ENCODE data around the gene STAG1. TPM values are rescaled to one million over a fixed set of nuclear protein-coding genes. Genes with fewer than 3 reads are reported as not detected.
A peak's percentile ranks its signal among the peaks of the same experiment; 100 is the strongest.
"Not testable (repeated sequence)": the region's sequence is repeated elsewhere in the genome, so short reads cannot be mapped to it uniquely, and the experiment has no call there.

Gene STAG1
- total RNA-seq, 5 donors from 2014 or later (not counting 1 experiment from before 2014, with no cell fraction given), result 38.9 to 52.5 (median 42.7) TPM

DNA sequence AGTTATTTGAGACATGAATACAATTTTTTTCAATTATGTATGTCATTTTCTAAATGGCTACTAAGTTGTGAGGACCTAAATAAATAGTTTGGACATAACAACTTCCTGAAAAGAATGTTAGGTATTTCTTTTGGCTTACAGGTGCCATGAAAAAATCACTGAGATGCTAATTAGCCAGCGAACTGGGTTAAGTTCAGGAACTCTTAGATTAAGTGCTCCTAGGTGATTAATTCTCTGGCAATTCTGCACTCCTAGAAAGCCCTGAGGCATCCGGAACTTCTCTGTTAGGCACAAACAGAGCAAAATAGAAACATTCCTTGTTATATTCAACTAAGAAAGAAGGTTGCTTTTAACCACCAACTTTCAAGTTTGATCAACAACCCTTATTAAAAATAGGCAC lies 192.3 kb downstream of the STAG1 start:
- ChIA-PET CTCF (no interaction called here), POLR2A (interaction anchor here in 1 of 2 donors (0.6 kb wide), 2 partner anchors 188 to 303 kb away, joined by 3 to 7 read pairs; no protein-coding TSS in a partner anchor)
- peaks cover 19% of the 10 kb centered on the region for H3K36me3 Mint-ChIP-seq
- 100% methylated on average over 1 of the region's 2 CpGs for WGBS (ENCODE audit: insufficient coverage)
- no peak for DNase-seq
- H3K9me3 ChIP-seq, result no peaks in the 10 kb centered on the region
- no peak overlapping the region for H3K4me3 Mint-ChIP-seq
- no peak overlapping the region for H3K4me3 ChIP-seq (ENCODE audit: control insufficient read depth in 1 of 2, extremely low read depth in 1 of 2, low read length in 1 of 2)
- H3K36me3 ChIP-seq (ENCODE audit: control insufficient read depth in 2 of 2, extremely low read depth in 1 of 2, insufficient read depth in 1 of 2, low read length in 1 of 2), result no peaks in the 10 kb centered on the region
- no peaks in the 10 kb centered on the region for H3K4me1 ChIP-seq (ENCODE audit: control insufficient read depth in 1 of 2, extremely low read depth in 1 of 2, insufficient read depth in 2 of 2, low read length in 2 of 2)
- H3K27me3 ChIP-seq (replicated peaks in 1 of 2; ENCODE audit: control insufficient read depth in 2 of 2, extremely low read depth in 1 of 2, insufficient read depth in 2 of 2, low read length in 1 of 2), result no peaks in the 10 kb centered on the region
- peaks cover 5 to 9% (median 8%) of the 10 kb centered on the region in 3 donors for H3K4me1 Mint-ChIP-seq
- no peaks in the 10 kb centered on the region for H3K27me3 Mint-ChIP-seq
- no peak overlapping the region for H3K27ac Mint-ChIP-seq
- no peak overlapping the region for H3K27ac ChIP-seq (ENCODE audit: low read length)
- peaks cover 0 to 3% (median 0%) of the 10 kb centered on the region in 3 donors for H3K9me3 Mint-ChIP-seq
- ATAC-seq (replicated peaks in 1 of 4), result no peak

DNA sequence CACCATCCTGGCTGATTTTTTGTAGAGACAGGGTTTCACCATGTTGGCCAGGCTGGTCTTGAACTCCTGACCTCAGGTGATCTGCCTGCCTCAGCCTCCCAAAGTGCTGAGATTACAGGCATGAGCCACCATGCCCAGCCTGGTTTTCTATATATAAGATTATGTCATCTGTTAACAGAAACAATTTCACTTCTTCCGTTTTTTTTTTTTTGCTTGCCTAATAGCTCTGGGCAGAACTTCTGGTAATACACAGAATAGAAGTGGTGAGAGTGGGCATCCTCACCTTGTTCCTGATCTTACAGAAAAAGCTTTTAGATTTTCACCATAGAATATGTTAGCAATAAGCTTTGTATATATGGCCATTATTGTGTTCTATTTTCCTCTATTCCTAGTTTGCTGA lies 202.7 kb downstream of the STAG1 start:
- WGBS (ENCODE audit: insufficient coverage), result no CpG with 5 or more reads among the region's 1 CpG
- H3K4me3 Mint-ChIP-seq; H3K27me3 ChIP-seq (replicated peaks in 1 of 2; ENCODE audit: control insufficient read depth in 2 of 2, extremely low read depth in 1 of 2, insufficient read depth in 2 of 2, low read length in 1 of 2); H3K36me3 ChIP-seq (ENCODE audit: control insufficient read depth in 2 of 2, extremely low read depth in 1 of 2, insufficient read depth in 1 of 2, low read length in 1 of 2); H3K4me1 ChIP-seq (ENCODE audit: control insufficient read depth in 1 of 2, extremely low read depth in 1 of 2, insufficient read depth in 2 of 2, low read length in 2 of 2); H3K27ac Mint-ChIP-seq; CTCF ChIA-PET; H3K4me3 ChIP-seq (ENCODE audit: control insufficient read depth in 1 of 2, extremely low read depth in 1 of 2, low read length in 1 of 2); H3K27ac ChIP-seq (ENCODE audit: low read length); DNase-seq; H3K27me3 Mint-ChIP-seq; H3K9me3 ChIP-seq; H3K9me3 Mint-ChIP-seq; ATAC-seq (replicated peaks in 1 of 4): not testable (repeated sequence)
- Mint-ChIP-seq H3K36me3 (peaks cover 35% of the 10 kb centered on the region), H3K4me1 (peaks cover 21 to 30% (median 24%) of the 10 kb centered on the region in 3 donors)
- POLR2A ChIA-PET, result interaction anchor here in 1 of 2 donors (0.7 kb wide), 1 partner anchor 129 kb away, joined by 8 read pairs; no protein-coding TSS in a partner anchor

DNA sequence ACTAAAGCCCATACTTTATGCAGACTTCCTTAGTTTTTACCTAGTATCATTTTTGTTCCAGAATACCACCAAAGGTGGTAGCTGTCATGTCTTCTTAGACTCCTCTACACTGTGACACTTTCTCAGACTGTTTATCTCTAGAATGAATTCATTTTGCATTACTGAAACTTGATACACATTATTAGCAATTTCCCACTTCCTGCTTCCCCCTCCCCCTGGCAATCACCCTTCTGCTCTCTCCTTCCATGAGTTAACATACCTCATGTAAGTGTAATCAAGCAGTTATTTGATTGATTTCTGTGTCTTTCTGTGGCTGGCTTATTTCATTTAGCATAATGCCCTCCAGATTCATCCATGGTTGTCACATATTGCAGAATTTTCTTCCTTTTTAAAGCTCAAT lies 204.9 kb downstream of the STAG1 start:
- peaks cover 20 to 33% (median 23%) of the 10 kb centered on the region in 3 donors for H3K4me1 Mint-ChIP-seq
- H3K27ac Mint-ChIP-seq, result peak overlapping the region; percentile 28 to 67
- no peaks in the 10 kb centered on the region for H3K36me3 ChIP-seq (ENCODE audit: control insufficient read depth in 2 of 2, extremely low read depth in 1 of 2, insufficient read depth in 1 of 2, low read length in 1 of 2)
- CTCF ChIA-PET, result no interaction called here
- no peak overlapping the region for H3K4me3 ChIP-seq (ENCODE audit: control insufficient read depth in 1 of 2, extremely low read depth in 1 of 2, low read length in 1 of 2)
- POLR2A ChIA-PET, result interaction anchor here in 1 of 2 donors (0.7 kb wide), 1 partner anchor 117 kb away, joined by 5 read pairs; no protein-coding TSS in a partner anchor
- H3K27me3 Mint-ChIP-seq, result no peaks in the 10 kb centered on the region
- DNase-seq, result no peak
- no peak overlapping the region for H3K4me3 Mint-ChIP-seq
- no peaks in the 10 kb centered on the region for H3K4me1 ChIP-seq (ENCODE audit: control insufficient read depth in 1 of 2, extremely low read depth in 1 of 2, insufficient read depth in 2 of 2, low read length in 2 of 2)
- H3K9me3 ChIP-seq, result no peaks in the 10 kb centered on the region
- no peak overlapping the region for H3K27ac ChIP-seq (ENCODE audit: low read length)
- H3K27me3 ChIP-seq (replicated peaks in 1 of 2; ENCODE audit: control insufficient read depth in 2 of 2, extremely low read depth in 1 of 2, insufficient read depth in 2 of 2, low read length in 1 of 2), result no peaks in the 10 kb centered on the region
- peaks cover 25% of the 10 kb centered on the region for H3K36me3 Mint-ChIP-seq
- peaks cover 0 to 2% (median 0%) of the 10 kb centered on the region in 3 donors for H3K9me3 Mint-ChIP-seq
- no peak for ATAC-seq (replicated peaks in 1 of 4)

DNA sequence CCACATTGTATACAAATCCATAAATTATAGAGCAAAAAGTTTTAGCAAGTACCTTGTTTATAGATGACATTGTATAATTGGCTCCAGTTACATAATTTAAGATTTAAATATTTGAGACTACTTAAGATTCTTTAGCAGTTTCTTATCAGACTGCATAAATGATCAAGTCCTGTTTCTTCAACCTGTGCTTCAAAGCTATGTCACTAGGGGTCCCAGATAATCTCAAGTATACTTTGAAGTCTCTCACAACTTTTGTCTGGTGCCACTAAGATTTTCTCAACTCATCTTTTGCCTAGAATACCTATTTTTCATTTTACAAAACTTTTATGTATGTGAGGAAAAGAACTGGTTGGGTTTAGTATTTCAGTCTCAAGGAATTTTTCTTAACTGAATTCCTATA lies 205.5 kb downstream of the STAG1 start:
- Histone ChIP-seq H3K4me3 (ENCODE audit: control insufficient read depth in 1 of 2, extremely low read depth in 1 of 2, low read length in 1 of 2) (no peak overlapping the region), H3K9me3 (no peaks in the 10 kb centered on the region), H3K36me3 (ENCODE audit: control insufficient read depth in 2 of 2, extremely low read depth in 1 of 2, insufficient read depth in 1 of 2, low read length in 1 of 2) (no peaks in the 10 kb centered on the region), H3K4me1 (ENCODE audit: control insufficient read depth in 1 of 2, extremely low read depth in 1 of 2, insufficient read depth in 2 of 2, low read length in 2 of 2) (no peaks in the 10 kb centered on the region), H3K27ac (ENCODE audit: low read length) (no peak overlapping the region), H3K27me3 (replicated peaks in 1 of 2; ENCODE audit: control insufficient read depth in 2 of 2, extremely low read depth in 1 of 2, insufficient read depth in 2 of 2, low read length in 1 of 2) (no peaks in the 10 kb centered on the region)
- CTCF ChIA-PET, result no interaction called here
- POLR2A ChIA-PET, result interaction anchor here in 1 of 2 donors (0.7 kb wide), 1 partner anchor 117 kb away, joined by 5 read pairs; no protein-coding TSS in a partner anchor
- peak in 1 of 35 experiments; percentile 43 for DNase-seq
- peaks cover 0 to 2% (median 0%) of the 10 kb centered on the region in 3 donors for H3K9me3 Mint-ChIP-seq
- peaks cover 25% of the 10 kb centered on the region for H3K36me3 Mint-ChIP-seq
- H3K27me3 Mint-ChIP-seq, result no peaks in the 10 kb centered on the region
- ATAC-seq (replicated peaks in 1 of 4), result no peak
- peak overlapping the region in 1 of 2 donors; percentile 39 for H3K27ac Mint-ChIP-seq
- no peak overlapping the region for H3K4me3 Mint-ChIP-seq
- H3K4me1 Mint-ChIP-seq, result peaks cover 20 to 33% (median 23%) of the 10 kb centered on the region in 3 donors

DNA sequence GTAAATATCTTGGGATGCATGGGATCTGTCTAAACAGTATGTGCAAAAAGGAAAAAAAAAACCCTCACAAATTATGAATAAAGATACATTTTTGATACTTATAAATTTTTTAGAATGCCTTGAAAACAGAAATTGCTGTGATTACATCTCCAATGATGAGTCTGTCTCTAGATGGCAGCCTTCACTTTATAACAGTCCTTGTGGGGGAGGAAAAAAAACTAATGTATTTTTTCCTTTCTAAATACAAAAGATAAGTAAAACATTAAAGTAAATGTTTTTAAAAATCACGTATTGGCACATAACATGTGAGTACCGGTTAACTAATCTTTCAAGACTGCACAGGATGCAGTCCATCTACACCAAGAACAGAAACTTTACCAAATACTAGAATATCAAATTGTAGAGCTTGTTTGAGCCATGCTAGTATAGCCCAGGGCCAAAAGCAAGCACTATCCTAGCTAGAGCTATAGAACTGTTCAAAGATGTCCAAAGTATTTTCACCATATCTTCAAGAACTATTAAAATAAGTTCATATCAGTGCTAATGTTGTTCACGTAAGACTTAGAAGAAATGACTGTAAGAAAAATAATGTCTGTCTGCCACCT lies 206.4 kb downstream of the STAG1 start:
- peak overlapping the region in 1 of 2 donors; percentile 39 for H3K27ac Mint-ChIP-seq
- CTCF ChIA-PET, result interaction anchor here in 1 of 2 donors (0.6 to 0.7 kb wide), 2 partner anchors 118 to 468 kb away, joined by 3 read pairs; no protein-coding TSS in a partner anchor

DNA sequence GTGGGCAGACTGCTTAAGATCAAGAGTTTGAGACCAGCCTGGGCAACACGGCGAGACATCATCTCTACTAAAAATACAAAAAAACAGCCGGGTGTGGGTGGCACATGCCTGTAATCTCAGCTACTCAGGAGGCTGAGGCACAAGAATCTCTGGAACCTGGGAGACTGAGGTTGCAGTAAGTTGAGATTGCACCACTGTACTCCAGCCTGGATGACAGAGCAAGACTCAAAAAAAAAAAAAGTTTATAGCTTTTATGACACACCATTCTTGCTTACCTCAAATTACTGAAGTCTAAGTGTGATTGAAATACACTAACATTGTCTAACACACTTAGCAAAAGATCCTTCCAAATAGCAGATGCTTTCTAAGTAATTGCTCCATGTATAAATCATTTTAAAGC lies 207.6 kb downstream of the STAG1 start:
- WGBS (ENCODE audit: insufficient coverage), result 100% methylated on average over 1 of the region's 3 CpGs
- Mint-ChIP-seq H3K9me3 (peaks cover 0 to 2% (median 0%) of the 10 kb centered on the region in 3 donors), H3K27me3 (no peaks in the 10 kb centered on the region), H3K27ac (no peak overlapping the region), H3K4me3 (no peak overlapping the region), H3K4me1 (peaks cover 15 to 33% (median 20%) of the 10 kb centered on the region in 3 donors), H3K36me3 (peaks cover 15% of the 10 kb centered on the region)
- ChIA-PET POLR2A (interaction anchor here in 1 of 2 donors (0.6 kb wide), 1 partner anchor 80 kb away, joined by 4 read pairs; no protein-coding TSS in a partner anchor), CTCF (interaction anchor here in 1 of 2 donors (0.7 kb wide), 1 partner anchor 408 kb away, joined by 3 read pairs; no protein-coding TSS in a partner anchor)
- Histone ChIP-seq H3K36me3 (ENCODE audit: control insufficient read depth in 2 of 2, extremely low read depth in 1 of 2, insufficient read depth in 1 of 2, low read length in 1 of 2) (no peaks in the 10 kb centered on the region), H3K27me3 (replicated peaks in 1 of 2; ENCODE audit: control insufficient read depth in 2 of 2, extremely low read depth in 1 of 2, insufficient read depth in 2 of 2, low read length in 1 of 2) (no peaks in the 10 kb centered on the region), H3K4me3 (ENCODE audit: control insufficient read depth in 1 of 2, extremely low read depth in 1 of 2, low read length in 1 of 2) (no peak overlapping the region), H3K9me3 (no peaks in the 10 kb centered on the region), H3K4me1 (ENCODE audit: control insufficient read depth in 1 of 2, extremely low read depth in 1 of 2, insufficient read depth in 2 of 2, low read length in 2 of 2) (no peaks in the 10 kb centered on the region), H3K27ac (ENCODE audit: low read length) (no peak overlapping the region)
- ATAC-seq (replicated peaks in 1 of 4), result no peak
- DNase-seq, result no peak

More for the DNA sequence above, 206.4 kb downstream of the STAG1 start:
- Mint-ChIP-seq H3K4me3 (no peak overlapping the region), H3K27me3 (no peaks in the 10 kb centered on the region), H3K9me3 (peaks cover 0 to 2% (median 0%) of the 10 kb centered on the region in 3 donors), H3K36me3 (peaks cover 24% of the 10 kb centered on the region), H3K4me1 (peaks cover 20 to 33% (median 20%) of the 10 kb centered on the region in 3 donors)
- no peak for ATAC-seq (replicated peaks in 1 of 4)
- WGBS (ENCODE audit: insufficient coverage), result no CpG with 5 or more reads among the region's 3 CpGs
- Histone ChIP-seq H3K27me3 (replicated peaks in 1 of 2; ENCODE audit: control insufficient read depth in 2 of 2, extremely low read depth in 1 of 2, insufficient read depth in 2 of 2, low read length in 1 of 2) (no peaks in the 10 kb centered on the region), H3K36me3 (ENCODE audit: control insufficient read depth in 2 of 2, extremely low read depth in 1 of 2, insufficient read depth in 1 of 2, low read length in 1 of 2) (no peaks in the 10 kb centered on the region), H3K4me1 (ENCODE audit: control insufficient read depth in 1 of 2, extremely low read depth in 1 of 2, insufficient read depth in 2 of 2, low read length in 2 of 2) (no peaks in the 10 kb centered on the region), H3K27ac (ENCODE audit: low read length) (no peak overlapping the region), H3K4me3 (ENCODE audit: control insufficient read depth in 1 of 2, extremely low read depth in 1 of 2, low read length in 1 of 2) (no peak overlapping the region), H3K9me3 (no peaks in the 10 kb centered on the region)
- peak in 1 of 35 experiments; percentile 6 for DNase-seq
- POLR2A ChIA-PET, result no interaction called here

Measured in T-cell (primary cell).